GM19025 (cell line): Measurements from ENCODE around the gene ASIC2.

Experiments
- ATAC-seq: cut with Tn5 transposase; IDR thresholded peaks from one replicate; pipeline ENCODE4 v1.9.1; 2021; ENCODE audit warnings: mild to moderate bottlenecking, low read depth, moderate library complexity; ENCODE audit not compliant: unreplicated experiment

Gene ASIC2

DNA sequence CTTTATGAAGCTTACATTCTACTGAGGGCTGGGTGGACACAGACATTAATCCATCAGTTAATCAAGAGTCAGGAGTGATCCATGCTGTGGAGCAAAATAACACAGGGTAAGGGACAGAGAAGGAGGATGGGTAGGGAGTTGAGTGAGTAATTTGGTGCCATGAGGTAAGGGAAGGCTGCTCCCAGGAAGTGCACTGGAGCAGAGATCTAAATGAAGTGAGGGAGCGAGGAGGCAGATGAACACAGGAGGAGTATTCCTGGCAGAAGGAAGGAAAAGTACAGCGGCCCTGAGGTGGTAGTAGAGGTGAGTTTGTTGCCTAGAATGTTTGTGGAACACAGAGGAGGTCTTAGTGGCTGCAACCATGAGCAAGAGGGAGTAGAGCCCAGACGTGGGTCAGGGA, 34.8 kb downstream of the ASIC2 start:
- ATAC-seq = no peak

DNA sequence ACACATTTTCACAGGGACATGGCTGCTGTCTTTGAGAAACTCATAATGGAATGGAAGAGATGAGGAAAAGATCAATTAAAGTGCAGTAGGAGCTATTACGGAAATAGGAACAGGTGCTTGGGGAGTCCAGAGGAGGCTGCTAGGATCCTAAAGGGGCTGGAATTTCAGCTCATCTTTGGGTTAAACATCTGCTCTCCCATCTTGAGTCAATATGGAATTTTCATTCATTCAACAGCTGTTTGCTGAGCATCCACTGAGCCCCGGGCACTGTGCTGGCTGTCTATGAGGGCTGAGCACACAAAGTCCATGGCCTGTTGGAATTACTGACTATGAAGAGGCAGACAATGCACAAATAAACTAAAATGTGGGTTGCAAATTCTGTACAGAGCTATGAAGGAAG, 47.9 kb downstream of the ASIC2 start:
- no peak for ATAC-seq

DNA sequence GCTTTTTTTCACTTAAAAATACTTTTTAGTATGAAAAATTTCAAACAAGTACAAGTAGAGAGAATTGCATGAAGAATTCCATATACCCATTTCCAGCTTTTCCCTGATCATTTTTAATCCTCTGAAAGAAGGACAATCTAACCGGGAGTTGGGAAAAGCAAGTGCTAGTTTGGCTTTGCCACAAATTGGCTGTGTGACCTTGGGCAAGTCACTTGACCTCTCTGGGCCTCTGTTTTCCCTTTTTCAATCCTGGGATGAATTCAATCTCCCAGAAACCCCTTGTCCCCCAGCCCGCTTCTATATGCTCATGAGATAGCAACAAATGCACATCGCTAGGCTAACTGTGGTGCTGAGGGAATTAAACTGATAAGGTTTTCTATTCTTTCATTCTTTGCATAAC, 49.4 kb downstream of the ASIC2 start:
- ATAC-seq = no peak

DNA sequence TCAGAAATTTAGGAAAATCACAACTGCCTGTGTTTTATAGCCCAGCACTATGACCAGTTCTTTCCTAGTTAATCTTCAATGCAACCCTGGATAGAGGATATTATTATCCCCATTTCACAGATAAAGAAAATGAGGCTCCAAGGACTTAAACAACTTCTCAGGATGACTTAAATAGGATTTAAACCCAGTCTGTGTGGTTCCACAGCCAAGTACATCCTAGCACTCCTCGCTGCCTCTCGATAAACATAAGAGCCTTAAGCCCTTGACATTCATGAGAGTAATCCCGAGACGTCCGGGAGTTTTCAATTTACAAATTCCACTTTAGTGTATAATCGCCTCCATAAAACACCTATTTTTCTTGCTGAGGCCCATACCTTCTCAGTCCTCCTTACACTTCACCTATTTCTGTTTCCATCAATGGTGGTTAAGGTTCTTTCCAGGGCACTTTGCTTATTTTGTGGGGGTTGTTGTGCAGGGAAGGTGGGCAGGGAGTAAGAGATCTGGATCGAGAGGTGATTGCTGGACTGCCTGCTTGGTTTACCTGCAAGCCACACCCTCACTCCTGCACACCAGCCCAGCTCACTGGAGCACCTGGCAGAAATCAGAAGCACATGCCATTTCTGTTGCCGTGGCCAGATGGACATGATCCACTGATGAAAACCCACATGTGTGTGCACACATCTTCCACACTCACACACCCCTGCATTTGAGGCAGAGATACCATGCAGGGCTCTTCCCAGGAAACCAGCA, 50.5 kb downstream of the ASIC2 start:
- no peak for ATAC-seq

DNA sequence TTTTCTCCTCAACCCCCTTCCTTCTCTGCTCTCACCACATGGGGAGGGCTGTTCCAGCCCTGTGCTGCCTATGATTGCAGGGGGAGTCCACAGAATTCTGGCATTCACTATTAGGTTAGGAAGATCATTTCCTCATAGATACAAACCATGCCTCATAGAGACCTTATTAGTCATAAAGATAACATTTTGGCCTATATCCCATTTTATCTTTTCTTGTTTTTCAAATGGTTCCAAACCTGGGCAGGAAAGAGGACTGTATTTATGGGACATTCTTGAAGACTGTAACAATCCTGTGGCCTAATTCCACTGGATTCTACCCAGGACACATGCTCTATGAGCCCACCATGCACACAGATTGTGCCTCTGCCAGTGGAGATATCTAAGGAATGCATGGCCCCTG, 51.7 kb downstream of the ASIC2 start:
- no peak for ATAC-seq

DNA sequence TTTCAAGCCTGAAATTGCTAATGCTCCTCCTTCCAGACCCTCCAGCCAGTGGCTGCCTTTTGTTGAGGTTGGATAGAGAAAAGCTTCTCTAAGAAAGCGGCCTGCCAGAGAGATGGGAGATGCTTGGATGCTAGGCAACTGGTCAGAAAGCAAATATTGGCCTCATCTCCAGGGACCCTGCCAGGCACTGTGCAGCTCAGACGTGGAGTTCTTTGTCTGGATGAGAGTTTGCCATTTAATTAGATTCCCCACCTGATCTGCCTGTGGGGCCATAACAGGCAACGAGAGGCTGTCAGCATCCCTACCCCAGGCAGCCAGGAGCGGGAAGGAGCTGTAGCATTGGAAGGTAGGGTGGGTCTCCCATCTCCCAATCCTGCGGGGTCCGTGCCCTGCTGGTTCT, 52.7 kb downstream of the ASIC2 start:
- no peak for ATAC-seq

DNA sequence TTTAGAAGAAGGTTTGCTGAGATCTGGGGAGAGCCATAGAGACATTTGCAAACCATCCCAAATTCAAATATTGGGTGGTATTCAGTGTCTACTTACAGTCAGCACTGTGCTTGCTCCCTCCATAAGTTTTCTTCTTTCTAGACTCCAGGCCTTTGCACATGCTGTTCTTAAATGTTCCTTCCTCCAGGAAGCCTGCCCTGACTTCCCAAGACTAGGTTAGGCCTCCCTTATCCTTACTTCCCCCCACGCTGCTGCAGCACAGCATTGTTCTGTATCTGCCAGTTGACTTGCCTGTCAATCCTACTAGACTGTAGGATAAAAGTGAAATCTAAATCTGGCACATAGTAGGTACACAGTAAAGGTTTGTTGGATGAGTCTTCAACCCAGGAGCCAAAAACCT, 53.4 kb downstream of the ASIC2 start:
- no peak for ATAC-seq

DNA sequence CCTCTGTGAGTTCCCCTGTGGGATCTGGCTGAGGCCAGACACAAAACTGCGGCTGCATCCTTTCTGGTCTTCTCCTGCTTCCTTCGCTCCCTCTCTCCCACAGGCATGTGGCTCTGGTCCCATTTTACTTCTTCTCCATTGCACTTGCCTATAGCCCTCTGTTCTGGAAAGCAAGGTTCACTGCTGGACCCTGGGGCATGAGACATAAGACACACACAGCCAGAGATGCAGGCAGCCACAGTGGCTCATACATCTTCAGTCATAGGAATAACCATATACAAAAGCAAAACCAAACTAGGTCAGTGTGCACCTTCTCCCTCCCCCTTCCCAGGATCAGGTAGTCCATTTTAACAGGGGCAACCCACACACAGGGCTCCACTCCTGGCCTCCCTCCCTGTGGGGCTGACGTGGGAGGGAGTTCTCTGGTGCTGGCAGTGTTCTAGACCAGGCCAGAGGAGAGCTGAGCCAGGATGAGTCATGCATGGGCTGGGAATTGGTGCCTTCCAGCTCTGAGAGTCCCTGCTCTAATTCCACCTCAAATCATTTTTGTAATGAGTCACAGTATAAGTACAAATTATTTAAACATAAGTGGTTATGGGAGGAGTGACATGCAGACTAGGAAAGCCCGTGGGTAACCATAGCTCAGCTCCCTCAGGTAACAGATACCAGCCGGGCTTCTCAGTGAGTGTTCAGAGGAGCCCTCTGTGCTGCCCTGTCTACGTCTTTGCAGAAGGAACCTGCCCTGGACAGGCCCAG, 58.0 kb downstream of the ASIC2 start:
- no peak for ATAC-seq

DNA sequence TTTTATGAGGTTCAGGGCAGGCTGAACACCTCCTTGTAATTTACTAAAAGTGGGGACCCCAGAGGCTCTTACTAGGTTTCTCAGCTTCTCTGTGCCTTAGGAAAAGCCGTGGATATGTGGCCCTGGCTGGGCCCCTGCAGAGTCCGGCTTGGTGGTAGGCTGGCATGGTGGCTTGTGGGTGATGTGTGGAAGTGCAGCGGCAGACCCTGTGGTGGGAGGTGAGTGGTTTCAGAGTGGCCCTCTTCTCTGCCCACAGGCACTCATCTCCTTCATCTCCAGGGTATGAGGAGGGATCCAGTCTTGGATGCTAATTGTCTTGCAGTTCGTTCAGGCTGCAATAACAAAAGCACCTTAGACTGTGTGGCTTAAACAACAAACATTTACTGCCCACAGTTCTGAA, 58.9 kb downstream of the ASIC2 start:
- ATAC-seq = no peak

DNA sequence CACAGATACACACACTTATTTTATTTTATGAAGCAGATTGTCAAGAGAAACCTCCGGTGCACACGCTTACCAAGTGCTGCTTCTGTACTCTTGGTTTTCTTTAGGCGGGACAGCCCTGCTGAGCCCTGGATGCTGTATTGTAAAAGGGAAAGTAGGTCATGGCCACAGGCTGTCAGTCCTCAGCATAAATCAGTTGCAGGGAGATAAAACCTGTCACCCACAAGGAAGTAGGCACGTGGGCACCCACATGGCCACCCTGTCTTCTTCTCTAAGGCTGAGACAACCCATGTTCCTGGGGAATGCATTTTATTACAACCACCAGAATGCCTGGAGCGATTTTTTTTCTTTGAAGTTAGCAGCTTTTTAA, 59.3 kb downstream of the ASIC2 start:
- ATAC-seq = no peak

DNA sequence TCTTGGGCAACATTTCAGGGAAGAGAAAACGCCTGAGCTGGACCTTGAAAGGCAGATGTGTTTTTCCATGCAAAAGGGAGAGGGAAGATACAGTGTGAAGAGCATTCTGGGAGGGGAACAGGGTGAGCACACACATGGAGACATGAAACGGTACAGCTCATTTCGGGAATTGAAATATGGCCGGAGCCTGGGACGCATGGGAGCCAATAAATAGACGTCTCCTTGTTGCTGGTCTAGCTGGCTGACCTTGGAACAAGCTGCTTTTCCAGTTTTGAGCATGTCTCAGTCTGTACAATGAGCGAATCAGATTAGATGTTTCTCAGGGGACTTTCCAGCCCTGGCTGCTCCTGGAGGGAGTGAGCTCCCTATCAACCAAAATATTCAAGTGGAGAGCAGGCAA, 63.6 kb downstream of the ASIC2 start:
- ATAC-seq = no peak

DNA sequence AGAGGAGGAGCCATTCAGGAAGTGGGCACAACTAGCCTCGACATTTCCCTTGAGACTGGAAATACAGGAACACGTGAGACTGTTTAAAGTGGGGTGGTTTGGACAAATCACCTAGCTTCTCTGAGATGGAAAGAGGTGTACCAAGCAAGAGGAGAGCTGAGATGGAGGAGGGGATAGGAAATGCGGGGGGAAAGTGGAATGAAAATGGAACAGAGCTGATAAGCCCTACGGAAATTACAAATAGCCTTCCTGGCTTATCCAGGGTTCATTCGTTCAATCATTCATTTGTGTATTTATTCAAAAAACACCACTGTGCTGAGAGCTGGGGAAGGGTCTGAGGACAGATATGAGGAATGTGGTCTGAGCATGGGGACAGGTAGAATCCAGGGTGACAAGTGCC, 64.1 kb downstream of the ASIC2 start:
- no peak for ATAC-seq

DNA sequence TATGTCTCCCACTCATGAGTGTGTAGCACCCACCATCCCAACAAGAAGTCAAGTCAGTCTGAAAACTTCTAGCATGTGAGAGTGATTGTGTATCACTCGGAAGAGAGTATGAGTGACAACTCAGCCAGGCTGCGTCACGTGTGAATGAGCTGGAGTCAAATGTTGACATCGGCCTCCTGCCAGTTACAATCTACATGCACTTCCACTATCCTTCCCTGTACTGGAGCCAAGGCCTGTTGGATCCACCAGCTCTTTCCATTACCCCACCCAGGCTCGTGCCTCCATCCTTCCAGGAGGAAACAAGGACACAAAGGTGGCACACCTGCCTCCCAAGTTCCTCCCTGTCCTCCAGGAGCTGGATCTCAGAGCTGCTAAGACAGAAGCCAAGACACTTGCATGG, 64.5 kb downstream of the ASIC2 start:
- ATAC-seq = no peak

DNA sequence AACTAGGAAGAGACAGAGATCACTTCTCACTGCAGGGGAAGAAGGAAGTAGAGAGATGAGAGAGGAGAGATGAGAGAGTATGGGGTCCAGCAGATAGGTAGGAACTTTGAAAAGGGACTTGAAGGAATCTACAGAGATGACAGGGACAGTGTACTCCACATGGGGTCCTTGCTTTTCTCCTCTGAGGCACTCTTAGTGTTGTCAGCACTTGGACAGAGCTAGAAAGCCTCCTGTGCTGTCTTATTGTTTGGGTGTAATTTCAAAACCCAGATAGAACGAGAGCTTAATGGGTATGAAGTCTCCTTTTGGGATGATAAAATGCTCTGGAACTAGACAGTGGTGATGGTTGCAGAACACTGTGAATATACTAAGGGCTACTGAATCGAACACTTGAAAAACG, 65.2 kb downstream of the ASIC2 start:
- no peak for ATAC-seq

DNA sequence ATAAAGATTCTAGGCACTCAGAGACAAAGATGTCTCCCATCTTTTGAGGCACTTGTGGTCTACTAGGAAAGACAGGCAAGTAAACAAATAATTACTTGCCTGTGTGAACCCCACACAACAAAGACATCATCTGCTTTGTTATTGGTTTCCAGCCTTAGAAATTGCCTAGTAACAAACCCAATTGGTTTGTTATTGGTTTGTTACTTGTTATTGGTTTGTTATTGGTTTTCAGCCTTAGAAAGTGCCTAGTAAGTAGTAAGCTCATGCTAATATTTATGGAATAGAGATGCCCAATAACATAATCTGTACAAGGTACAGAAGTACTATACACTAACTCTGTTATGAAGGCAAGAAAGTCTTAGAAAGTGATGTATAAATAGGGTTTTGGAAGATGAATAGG, 67.1 kb downstream of the ASIC2 start:
- no peak for ATAC-seq

DNA sequence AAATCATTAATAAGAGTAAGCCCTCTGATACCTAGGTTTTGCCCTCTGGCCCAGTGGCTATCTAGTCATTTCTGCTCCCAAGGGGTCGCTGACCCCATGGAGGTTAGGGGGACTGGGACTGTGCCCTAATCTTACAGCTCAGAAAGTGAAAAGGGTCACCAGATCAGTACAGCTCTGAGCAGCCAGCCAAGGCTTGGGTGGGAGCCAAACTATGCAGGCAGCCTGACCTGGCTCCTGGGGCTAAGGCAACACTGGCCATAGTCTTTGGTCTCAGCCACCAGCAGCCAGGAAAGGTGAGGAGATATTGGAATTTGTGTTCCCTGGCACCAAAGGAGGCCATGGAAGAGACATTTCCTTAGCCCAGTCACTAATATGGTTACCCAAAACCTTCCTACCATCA, 67.6 kb downstream of the ASIC2 start:
- ATAC-seq = no peak

DNA sequence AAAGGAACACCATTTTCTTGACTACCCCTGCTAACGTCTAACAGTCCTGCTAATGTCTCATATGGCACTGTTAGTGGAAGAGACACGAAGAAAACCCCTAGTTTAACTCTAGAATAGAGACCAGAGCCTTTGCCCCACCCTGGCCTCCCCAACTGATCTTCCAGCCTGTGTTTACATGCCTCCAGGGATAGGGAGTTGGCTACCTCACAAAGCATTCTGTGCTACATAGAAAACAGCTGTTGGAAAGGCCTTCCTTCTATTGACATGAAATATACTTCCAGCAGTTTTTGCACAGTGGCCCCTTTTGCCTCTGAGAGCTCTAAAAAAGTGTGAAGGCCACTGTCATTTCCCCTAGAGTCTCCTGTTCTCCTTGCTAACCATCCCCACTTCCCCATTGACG, 73.1 kb downstream of the ASIC2 start:
- ATAC-seq = no peak

DNA sequence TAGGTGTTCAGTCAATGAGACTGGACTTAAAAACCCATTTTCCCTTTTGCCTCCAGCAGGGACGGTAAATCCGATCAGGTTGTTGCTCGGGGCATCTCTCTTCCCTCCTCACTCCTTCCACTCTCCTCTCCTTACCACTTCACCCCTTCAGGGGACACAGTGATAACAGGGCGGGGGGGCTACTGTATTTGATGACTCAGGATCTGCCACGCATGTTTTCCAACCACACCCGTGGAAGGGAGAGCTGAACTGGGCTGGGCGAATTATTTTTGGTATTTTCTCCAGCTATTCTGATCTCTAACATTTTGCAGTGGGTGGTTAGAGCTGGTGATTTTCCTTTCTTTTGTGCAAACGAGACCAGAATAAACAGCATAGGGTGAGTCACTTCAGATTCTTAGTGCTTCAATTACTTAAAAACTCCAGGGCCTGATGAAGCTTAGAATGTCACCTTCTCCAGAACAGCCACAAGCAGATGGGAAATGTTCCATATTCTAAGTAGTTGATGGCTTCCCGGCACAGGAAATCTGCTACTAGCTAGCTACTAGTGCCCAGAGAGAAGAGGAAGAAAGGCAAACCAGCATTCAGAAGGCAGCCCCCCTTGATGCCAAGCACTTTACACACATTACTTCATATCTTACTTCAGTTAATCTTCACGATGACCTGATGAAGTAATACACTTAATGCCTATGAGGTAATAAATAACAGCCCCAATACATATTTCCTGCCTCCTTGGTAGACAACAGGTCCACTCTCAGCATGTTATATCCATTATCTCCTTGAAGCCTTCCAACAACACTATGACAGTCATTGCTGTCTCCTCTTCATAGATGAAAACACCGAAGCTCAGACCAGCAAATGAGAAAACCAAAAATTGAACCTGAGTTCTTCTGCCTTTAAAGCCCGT, 74.1 kb downstream of the ASIC2 start:
- no peak for ATAC-seq

DNA sequence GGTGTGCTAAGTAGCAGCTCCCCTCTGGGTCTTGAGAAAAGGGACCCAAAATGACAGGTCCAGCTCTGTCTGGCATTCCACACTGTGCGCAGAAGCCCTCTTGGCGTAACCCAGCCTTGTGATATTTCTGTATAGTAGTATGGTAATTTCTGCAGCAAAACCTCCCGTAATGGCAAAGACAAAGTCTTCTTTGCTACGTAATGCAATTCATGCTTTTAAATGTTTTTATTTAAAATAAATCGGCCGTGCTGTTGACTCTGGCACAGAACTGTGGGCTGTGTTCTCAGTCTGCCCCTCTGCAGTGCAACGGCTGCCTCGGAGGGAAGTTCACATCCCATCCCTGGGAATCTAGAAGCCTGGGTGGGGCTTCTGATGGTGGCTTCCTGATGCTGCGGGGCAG, 75.2 kb downstream of the ASIC2 start:
- no peak for ATAC-seq

DNA sequence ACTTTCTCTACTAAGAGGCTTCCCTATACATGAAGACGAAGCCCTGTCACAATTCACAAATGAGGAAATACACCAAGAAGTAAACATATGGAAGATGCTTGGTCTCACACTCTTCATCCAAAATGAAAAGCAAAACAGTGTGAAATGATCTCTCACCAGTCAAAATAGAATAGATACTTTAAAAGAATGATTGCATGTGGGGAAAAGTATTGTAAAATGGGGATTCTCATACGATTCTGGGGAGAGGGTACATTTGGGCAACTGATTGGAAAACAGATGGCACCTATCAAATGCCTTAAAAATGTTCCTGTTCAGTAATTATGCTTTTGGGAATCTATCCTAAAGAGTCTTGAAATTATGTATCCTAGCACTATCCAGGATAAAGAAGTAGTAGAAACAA, 78.1 kb downstream of the ASIC2 start:
- ATAC-seq = no peak

DNA sequence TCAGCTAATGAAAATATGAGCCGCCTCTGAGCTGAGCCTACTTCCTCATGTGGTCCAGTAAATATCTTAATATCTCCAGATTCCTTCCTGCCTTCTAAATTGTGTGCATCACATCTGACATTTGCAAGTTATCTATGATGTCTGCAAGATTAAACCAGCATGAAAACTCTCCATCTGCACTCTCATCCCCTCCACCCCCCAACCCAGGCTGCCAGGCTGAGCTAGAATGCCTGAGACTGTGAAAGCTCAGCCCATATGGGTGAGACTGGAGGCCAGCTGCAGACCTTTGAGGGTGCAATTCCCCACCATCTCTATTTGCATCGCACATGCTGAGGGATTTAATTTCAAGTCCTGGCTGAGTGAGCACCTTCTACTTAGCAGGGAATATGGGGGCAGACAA, 82.8 kb downstream of the ASIC2 start:
- no peak for ATAC-seq
